GM21526 (cell line): Measurements from ENCODE around the gene AFF2.

ENCODE experiments used
- ATAC-seq: cut with Tn5 transposase; IDR thresholded peaks from one replicate; pipeline ENCODE4 v1.9.1; 2021; ENCODE audit warnings: moderate library complexity; ENCODE audit not compliant: unreplicated experiment, low FRiP score

Gene AFF2

DNA sequence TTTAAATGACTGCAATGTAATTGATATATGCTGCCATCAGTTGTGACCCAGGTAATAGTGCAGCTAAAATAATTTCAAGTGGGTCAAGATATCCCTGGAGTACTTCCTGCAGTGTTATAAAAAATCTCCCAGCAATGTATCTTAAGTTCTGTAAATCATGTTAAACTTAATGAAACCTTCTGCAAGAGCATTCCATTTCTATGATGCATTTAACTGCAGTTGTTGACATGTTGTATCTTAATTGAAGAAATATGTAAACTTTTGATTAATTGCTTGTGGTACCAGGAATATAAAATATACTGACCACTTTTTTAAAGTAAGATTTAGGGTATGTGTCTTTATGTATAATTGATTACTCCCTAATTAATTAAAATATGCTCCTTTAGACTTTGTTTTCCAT is 213.6 kb downstream of the AFF2 start:
- ATAC-seq: no peak

- no peak for ATAC-seq
These were observed 214.9 kb downstream of the AFF2 start for GRCh38 chrX:148715361-148715760.

DNA sequence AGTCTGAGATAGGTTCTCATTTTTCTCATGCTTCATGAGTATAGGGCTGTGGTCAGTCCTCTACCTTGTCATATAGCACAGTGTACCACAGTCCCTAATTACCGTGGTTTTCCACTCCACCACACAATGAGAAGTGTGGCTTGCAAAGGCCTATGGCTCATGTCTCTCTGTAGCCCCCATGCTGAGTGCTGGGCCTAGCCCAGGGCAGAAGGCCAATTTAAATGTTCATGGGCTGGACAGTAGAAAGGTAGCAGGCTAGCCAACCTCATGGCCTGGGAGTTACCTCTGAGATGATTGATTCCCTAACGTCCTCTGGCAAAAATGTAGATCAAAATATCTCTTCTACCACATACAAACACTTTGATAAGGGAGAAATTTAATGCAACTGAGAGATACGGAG is 222.5 kb downstream of the AFF2 start:
- ATAC-seq: no peak

GRCh38 chrX:148723551-148723950 is 223.1 kb downstream of the AFF2 start:
- no peak for ATAC-seq

- no peak for ATAC-seq
These were observed 228.5 kb downstream of the AFF2 start for GRCh38 chrX:148728901-148729300.

DNA sequence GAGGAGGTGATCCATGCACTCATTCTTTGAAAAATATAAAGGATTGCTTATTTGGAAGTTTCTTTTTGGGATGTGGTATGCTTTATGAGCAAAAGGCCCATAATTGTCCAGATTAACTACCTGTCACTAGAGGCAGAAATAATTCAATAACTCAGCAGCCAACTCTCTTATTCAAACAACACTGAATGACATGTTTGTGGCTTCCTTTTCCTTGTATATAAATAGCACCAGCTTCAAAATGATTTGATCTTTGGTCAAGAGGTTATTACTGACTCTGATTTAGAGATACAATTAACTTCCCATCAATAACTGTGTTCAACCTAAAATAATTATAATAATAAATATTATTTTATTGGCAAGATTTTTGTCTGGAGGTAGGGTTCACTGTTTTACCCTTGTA is 232.3 kb downstream of the AFF2 start:
- no peak for ATAC-seq

- no peak for ATAC-seq
These were observed 241.0 kb downstream of the AFF2 start for GRCh38 chrX:148741441-148741840.

- ATAC-seq: no peak
These were observed 254.7 kb downstream of the AFF2 start for GRCh38 chrX:148755111-148755510.

GRCh38 chrX:148763896-148764295 is 263.5 kb downstream of the AFF2 start:
- no peak for ATAC-seq

DNA sequence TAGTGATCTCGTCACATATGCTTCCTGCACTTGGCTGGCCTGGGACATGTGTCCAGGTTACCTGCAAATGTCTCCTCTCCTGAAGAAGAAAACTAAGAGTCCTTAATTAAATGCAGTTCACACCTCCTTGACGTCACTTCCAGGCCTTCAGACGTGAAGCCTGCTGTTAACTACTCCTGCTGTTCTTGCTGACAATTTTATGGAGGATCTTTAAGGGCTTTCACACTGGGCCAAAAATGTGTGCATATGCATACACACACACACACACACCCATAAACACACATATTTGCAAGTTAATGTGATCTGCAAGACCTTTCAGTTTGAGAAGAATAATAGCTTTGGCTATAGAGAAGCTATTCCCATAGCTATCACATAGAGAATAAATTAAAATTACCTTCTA is 267.9 kb downstream of the AFF2 start:
- no peak for ATAC-seq

DNA sequence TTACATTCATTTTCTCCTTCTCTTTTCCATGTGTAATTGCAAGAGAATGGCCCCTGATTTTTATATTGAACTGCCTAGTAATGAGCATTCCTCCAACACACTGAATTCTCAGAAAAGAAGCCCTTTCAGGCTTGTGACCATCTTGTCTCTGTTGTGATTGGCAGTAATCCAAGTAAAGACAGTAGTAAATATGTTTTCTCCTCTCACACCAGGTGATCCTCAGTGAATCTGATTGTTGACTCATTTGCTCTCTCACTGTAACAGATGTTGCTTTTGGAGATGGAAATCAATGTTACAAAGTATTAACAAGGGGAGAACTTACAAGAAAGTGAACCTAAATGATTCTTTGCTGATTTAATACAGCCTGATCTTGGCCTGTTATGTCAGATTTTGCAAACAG is 271.0 kb downstream of the AFF2 start:
- no peak for ATAC-seq

DNA sequence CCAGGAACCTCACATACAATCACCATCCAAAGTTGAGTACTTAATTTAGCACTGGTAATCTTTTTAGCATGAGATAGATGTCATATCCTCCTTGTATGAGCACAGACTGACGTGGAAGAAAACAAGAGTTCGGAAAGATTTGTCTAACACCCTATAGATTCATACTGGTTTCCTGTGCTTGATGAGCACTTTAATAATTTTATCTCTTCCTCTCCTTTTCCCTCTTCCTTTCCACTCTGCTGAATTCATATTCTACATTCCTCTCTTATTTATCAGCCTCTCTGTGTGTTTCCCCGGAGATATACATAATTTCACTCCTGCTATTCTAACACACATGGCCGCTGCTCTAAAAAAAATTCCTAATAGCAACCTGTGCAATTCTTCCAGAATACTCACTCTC is 273.9 kb downstream of the AFF2 start:
- no peak for ATAC-seq

- ATAC-seq: no peak
These were observed 283.7 kb downstream of the AFF2 start for GRCh38 chrX:148784137-148784536.

- ATAC-seq: peak; percentile 85
These were observed 284.4 kb downstream of the AFF2 start for GRCh38 chrX:148784856-148785255.

DNA sequence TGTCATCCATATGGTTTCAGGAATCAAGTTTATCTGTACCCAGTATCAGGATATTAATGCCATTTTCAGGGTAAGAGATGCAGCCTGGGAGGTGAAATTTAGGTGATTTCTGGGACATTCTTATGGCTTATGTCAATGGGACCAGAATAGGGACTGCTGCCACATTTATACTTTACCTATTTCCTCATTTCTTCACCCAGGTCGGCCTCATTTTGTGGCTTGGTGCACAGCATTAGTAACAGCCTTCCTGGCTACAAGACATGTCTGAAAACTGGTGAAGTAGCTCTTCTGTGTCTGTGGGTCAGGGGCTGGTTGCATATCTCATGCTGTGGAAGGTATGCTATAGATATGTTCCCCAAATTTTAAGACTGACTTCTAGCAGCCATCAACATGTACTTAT is 284.8 kb downstream of the AFF2 start:
- peak; percentile 21 for ATAC-seq

DNA sequence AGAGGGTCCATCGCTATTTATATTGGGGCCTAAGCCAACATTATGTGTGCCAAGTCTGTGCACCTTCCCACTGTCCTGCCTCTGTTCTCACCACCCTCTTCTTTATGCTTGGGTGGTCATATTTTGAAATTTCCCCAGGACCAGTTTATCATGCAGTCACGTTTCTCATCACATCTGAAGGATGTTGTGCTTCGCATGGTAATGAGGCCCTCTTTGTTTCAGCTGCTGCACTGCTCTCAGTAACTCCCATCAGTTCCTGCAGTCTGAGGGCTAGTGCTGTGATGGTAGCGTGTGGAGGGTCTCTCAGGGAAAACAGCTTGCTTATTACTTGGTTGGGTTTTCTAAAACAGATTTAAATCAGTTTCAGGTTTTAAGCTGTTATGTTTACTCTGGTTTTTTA is 288.0 kb downstream of the AFF2 start:
- ATAC-seq: no peak

- ATAC-seq: no peak
These were observed 293.9 kb downstream of the AFF2 start for GRCh38 chrX:148794350-148794749.

GRCh38 chrX:148804579-148805355 is 304.4 kb downstream of the AFF2 start:
- no peak for ATAC-seq

- ATAC-seq: no peak
These were observed 305.9 kb downstream of the AFF2 start for GRCh38 chrX:148806145-148806870.

DNA sequence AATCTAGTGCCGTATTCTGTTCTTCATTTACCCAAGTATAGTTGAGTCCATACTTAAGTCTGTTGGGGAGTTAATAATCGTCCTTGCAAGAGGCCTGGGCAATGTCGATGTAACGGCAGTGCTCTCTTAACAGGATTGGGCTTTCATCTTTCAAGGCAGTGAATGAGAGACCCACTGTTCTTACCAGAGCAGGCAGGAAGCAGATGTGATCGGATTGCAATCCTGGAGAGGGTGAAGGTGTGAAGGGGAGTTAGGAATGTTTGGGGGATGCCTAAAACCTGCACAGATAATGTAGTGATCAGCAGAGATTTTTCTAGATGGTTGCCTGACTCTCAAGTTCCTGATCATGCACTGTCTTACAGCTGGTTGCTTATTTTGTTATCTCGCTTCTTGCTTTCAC is 308.4 kb downstream of the AFF2 start:
- ATAC-seq: no peak

DNA sequence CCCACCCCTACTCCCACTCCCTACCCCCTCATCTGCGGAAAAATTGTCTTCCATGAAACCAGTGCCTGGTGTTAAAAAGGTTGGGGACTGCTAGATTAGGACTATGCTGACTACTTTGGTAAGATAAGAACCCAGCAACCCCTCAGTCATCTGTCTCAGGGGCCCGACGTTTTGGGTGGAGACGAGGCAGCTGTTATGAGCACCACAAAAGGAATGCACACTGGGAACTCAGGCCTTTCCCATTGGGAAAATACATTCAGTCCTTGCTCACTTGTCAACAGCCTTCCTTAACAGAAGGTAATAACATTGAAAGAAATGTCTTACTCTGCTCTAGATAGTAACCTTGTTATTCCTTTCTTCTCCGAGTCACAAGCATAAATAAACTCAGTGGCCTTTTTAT is 310.8 kb downstream of the AFF2 start:
- ATAC-seq: no peak

DNA sequence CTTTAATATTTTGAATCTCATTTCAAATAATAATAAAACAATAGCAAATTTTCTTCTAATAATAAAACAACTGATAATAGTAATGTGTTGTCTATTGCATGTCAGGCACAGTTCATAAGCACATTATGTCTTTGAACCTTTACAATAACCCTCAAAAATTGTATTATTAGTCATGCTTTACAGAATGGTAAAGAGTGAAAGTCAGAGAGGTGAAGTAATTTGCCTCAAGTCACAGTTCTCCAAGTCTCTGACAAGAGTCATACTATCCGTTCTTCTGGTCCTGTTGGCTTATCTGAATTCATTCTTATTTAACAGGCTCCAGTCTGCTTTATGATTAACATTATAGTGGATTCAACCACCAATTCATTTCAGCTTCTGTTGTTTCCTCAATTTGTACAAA is 313.0 kb downstream of the AFF2 start:
- ATAC-seq: no peak
